HG02970 (cell line): ENCODE results near the gene B4GALT6.

Source experiments
- ATAC-seq: cut with Tn5 transposase; IDR thresholded peaks from one replicate; pipeline ENCODE4 v1.9.1; 2021; ENCODE audit warnings: mild to moderate bottlenecking, moderate library complexity, moderate number of reproducible peaks; ENCODE audit not compliant: unreplicated experiment, low FRiP score

B4GALT6 gene

DNA sequence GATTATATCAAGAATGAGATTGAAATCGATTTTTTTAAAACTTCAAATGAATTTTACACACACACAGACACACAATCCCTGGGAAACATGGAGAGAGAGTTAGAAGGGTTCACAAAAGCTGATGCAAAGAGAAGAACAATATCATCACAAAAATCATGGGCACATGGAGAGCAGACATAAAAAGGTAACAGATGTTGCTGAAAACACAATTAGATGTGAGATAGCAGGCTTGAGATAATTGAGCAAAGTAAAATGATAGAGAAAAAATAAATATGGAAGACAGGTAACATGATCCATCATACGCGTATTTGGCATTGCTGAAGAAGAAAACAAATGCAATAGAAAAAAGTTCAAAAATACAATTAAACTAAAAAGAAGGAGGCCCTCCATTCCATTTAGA lies 11.6 kb upstream of the B4GALT6 start:
- ATAC-seq: no peak

DNA sequence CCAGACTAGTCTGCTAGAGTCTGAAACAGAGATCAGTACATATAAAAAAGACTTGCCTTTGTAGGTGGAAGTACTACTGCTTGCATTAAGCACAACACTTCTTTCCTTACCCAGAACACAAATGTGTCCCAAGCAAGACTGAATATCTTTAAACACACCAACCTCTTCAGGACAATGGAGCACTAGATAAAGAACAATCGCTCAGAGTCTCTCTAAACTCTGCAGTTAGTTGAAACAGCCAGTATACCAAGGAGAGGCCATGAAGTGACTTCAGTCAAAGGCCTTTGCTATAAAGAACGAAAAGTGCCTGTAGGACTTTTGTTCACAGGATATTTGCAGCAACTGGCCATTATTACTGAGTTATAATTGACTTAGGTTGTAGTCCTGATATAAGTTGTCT lies 9.9 kb upstream of the B4GALT6 start:
- ATAC-seq: no peak

- no peak for ATAC-seq
Observed at GRCh38 chr18:31688606-31689005, 4.2 kb upstream of the B4GALT6 start.

DNA sequence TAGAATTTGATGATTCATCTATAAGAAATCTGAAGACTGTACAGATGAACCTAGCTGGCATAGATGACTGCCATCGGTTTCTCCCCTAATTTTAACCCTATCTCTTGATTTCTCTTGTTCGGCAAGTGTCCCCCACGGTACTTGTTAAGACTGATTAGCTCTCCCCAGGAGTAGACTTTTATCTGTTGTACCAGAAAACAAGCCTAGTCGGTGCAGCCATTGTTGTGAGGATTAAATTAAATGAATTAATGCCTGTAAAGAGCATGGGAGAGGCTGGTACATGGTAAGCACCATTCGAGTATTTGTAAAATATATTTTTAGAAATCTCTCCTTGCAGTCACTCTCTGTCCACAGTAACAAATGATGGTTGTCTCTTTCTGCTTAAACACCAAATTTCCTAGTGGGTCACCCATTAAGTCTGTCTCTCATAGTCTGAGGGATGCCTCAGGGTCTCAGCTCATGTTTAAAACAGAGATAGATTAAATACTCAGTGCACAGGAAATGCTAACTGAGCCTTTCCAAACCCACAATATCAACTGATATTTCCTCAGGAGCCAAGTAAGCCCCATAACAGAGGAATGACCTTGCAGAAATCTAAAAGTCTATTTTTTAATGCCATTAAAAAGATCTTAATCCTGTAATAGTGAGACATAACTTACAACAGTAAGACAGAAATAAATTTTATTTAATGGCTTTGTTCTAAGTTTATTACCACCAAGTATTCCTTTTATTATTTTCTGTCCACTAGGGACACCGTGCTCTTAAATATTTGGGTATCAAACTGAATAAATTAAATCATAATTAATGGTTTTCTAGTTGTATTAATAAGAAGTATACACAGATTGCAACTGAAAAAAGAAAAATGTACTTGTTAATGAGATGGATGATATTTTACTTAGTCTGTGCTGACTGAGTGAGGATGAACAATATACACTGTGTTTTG lies 2.9 kb upstream of the B4GALT6 start:
- no peak for ATAC-seq

DNA sequence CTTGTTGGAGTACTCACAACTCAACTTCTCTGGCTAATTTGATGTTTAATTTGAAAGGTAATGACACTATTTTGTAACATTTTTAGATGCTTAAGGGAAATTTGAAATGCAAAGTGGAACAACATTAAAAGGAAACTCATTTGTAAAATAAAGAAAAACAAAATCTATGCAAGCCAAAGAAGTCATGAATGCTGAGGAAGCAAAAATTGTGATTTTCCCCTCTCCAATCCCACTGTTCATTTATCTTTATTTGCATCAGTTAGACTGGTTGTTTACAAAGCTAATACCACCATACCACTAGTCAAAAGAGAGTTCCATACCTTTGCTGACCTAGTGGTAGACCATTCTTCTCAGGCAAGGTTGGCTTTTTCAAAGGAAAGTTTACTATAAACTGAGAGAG lies 2.2 kb upstream of the B4GALT6 start:
- no peak for ATAC-seq

DNA sequence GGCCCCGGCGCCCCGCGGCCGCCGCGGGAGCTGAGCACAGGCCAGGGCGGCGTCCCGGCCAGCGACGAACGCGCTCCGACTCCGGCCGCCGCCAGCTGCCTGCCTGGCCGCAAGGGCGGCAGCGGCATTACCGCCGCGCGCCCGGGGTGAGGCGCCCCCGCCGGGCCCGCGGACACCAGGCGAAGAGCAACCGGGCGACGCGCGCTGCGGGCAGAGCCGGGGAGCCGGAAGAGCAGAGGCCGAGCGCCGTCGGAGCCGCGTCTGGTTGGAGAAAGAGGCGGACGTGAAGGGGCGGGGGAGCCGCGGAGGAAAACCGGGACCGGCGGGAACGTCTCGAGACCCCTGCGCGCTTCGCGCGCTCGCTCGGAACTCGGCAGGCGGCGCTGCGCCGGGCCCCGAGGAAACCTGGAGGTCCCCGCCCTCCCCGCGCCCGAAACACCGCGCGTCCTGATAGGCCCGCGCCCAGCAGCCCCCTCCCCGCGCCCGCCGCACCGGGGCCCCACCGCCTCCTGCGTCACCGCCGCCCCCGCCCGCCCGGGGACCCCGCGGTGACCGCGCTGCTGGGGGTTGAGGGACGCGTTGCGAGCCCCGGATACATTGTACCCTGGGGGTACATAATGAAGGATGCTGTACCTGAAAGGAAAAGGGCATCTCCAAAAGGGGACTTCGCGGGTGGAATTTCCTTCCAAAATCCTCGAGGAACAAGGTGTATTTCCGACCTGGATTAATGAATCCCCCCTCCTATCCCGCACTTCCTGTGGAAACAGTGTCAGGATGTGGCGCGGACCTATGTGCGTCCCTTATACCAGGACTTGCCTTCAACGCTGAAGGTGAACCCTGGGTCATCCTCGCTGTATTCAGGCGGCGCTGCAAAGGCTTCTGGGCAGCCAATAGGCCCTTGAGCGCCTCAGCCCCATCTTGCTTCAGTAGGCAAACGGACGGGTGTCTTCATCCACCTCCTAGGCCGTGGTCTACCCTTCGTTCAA lies 1.0 kb upstream of the B4GALT6 start:
- peak; percentile 83 for ATAC-seq

DNA sequence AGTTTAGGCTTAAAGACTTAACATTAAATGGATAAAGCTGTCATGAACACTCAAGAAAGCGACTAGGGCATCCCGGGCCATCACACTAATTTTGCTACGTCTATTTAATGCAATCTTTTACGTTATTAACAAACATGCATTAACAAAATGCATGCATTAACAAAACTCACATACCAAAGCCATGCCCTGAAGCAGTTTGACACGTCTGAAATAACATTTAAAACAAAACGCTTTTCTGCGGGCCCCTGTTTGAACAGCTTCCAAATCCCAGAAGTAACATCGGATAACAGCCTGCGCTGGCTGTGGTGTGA lies 458 bp downstream of the B4GALT6 start:
- no peak for ATAC-seq

- no peak for ATAC-seq
Observed at GRCh38 chr18:31683106-31683505, 1.3 kb downstream of the B4GALT6 start.

DNA sequence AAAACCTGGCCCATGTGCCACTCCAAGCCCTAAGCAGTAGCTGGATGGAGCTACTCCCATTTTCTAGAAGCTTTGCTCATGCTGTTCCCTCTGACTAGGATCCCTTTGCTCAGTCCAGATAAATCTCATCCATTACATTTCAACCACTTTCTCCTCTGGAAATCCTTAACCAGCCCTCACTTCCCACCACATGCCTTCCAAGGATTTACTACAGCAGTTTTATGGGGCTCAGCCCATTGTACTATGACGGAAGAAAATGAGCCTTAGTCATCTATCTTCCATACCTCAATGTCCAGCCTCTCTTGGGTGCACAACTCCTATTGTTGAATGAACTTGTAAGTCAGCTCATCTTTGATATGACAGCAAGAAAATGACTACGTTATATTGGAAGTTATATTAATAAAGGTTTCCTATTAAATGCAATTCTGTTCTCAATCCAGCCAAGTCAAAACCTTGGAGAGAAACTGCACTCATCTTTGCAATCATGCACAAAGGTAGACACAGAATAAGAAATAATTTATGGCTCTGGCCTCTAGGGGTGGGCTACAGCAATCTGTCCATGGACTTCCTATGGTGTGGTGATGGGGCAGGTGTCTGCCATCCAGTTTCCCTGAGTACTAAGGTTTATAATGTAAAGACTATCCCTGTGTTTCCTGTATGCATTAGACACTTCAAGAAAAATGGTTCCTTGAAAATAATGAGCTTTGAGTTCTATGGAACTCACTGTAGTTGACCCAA lies 3.4 kb downstream of the B4GALT6 start:
- ATAC-seq: no peak

- no peak for ATAC-seq
Observed at GRCh38 chr18:31680433-31680811, 4.0 kb downstream of the B4GALT6 start.

- no peak for ATAC-seq
Observed at GRCh38 chr18:31679791-31680432, 4.5 kb downstream of the B4GALT6 start.

DNA sequence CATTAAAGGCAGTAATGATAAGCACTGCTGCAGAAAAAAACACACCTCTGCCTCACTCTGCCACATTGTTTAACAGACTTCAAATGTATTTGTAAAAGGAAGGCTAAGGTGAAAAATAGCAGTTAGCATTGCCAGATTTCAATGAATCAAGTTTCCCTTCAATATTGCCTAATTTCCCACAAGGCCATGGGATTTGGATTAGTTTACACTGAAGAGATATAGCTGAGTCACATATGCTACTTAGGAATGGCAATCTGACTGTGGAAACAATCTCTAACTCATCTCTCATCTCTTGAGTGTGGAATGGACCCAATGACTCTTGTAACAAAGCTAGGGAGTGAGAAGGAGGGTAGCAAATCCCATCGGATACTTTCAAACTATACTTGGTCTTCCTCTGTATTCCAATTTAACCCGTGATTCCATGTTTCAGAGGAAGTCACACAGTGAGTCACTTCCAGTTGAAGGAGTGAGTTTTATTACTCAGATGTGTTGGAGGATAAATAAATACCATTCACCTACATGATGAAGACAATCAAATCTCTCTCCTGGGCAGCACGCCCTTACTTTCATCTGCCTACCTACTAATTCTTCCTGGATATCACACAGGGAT lies 5.1 kb downstream of the B4GALT6 start:
- no peak for ATAC-seq

DNA sequence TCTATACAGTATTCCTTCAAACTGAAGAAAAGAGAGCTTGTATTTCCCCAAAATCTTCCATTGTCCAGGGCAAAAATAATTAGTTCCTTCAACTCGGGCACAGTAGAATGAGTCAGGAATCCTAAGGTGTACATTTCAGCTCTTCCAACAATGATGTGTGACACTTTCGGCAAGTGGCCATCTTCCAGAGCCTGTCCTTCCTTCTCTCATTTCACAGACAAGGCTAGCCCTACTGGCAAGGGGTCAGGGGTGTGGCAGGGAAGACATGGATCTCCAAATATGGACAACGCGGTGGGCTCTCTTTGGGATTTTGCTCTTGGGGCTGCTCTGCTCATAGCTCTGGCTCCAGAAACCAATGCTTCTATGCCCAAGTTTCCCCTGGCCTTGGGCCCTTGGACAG lies 6.0 kb downstream of the B4GALT6 start:
- ATAC-seq: no peak

DNA sequence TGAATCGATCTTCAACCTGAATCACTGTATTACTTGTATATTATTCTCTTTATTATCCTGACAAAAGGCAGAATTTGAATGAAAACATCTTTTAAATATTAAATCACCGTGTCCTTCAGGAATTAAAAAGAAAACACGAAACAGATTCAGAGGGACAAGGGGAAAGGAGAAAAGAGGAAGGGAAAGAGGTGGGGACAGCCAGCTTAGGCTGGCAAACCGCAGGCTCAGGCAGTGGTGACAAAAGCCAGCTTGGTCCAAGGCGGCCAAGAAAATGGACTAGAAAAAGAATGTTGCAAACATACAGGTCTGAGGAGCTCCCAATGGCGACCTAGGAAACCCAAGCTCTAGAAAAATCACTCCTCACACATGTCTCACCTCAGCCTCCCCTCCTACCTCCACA lies 6.8 kb downstream of the B4GALT6 start:
- ATAC-seq: no peak

GRCh38 chr18:31675404-31675803 lies 9.0 kb downstream of the B4GALT6 start:
- ATAC-seq: no peak

DNA sequence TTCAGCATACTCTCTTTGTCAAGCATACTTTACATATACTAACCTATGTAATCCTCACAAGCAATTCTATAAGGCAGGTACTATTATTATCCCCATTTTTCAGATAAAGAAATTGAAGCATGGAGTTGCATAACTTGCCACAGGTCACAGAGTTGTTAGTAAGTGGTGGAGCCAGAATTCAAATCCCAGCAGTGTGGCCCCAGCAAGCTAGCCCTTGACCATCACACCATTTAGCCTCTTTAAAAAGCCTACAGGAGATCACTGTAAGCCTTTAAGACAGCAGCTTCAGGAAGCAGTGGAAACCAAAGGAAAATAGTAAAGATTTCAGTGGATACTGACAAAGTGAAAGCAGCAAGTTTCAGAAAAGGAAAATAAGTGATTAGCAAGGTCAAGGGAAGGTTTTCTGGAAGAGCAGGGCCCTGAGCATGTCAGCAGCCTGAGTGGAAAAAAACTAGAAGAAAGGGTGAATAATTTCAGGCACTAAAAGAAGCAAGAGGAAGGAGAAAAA lies 11.7 kb downstream of the B4GALT6 start:
- ATAC-seq: no peak

DNA sequence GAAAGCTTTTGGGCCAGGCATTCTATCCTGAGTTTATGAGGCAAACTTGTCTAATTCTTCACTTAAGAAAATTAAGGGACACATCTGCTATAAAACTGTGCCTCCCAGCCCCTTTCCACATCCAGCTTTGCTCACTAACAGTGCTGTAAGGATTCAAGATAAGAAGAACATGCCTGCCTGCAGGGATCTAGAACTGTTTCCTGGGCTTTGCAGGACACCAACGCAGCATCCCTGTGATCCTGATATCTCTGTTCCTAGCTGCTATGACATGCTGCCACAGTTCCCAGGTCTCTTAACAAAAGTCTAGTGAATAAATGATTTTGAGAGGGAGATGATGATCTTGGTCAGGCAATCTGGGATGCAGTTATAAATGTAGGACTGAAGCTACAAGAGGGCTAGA lies 12.4 kb downstream of the B4GALT6 start:
- no peak for ATAC-seq

DNA sequence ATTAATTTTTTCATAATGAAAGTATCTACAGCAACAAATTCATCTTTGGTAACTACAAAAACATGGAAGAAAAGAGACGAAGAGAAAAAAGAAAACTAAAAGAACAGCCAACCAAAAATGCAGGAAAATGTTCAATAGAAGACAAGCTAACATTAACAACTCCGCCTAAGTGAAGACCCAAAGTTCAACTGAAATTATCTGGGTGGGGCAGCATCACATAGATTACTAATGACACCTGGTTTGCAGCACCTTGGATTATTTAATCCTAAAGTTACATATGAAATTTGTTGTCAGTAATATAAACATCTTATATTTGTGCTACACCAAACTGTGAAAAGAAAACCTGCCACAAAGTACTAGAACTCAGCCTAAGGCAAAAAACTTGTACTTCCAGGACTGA lies 14.8 kb downstream of the B4GALT6 start:
- ATAC-seq: no peak

DNA sequence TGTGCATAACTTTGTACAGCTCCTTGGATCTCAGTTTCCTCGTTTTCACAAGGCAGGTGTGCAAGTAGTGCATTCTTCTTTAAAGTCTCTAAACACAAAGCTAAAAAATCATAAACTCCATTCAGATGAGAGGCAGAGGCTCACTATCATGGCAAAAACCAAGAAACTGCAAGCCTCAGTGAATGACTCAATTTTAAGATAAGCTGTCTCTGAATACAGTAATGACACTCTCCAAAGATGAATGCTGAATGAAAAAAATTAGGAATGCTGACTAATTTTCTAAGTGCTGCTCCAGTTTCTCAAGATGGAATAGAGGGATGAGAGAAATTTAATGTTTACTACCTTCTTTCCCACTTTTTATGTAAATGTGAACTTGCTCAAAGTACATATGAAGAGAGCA lies 17.2 kb downstream of the B4GALT6 start:
- ATAC-seq: no peak

- ATAC-seq: no peak
Observed at GRCh38 chr18:31666055-31666454, 18.3 kb downstream of the B4GALT6 start.
